Brain microvascular endothelial cell (primary cell): ENCODE data around the gene OSBPL10.

Source experiments
- DNase-seq: peaks from one replicate; pipeline ENCODE4 v3.0.0-alpha.2; 2020
- H3K27ac ChIP-seq: fragments of 250-450 bp; sonication (Bioruptor Pico); 2 replicates; pipeline ENCODE4 v1.5.1; 2020; ENCODE audit warnings: mild to moderate bottlenecking, moderate library complexity
- H3K27me3 ChIP-seq: fragments of 250-450 bp; sonication (Bioruptor Pico); replicated peaks from 2 replicates; pipeline ENCODE4 v1.5.1; 2020; ENCODE audit warnings: mild to moderate bottlenecking
- H3K36me3 ChIP-seq: fragments of 250-450 bp; sonication (Bioruptor Pico); replicated peaks from 2 replicates; pipeline ENCODE4 v1.5.1; 2020; ENCODE audit warnings: mild to moderate bottlenecking
- H3K4me3 ChIP-seq: 2 replicates; pipeline ENCODE4 v1.5.1; 2011; ENCODE audit warnings: low read depth, mild to moderate bottlenecking, control low read depth, low read length, moderate library complexity
- in situ Hi-C: cut with HindIII; loops from 2 replicates; pipeline ENCODE4 v1.10.0; 2017; ENCODE audit warnings: low sequenced_read_pairs, low pct_ligation_motif_present
- TF ChIP-seq, protein P1 (sequence below): IDR thresholded peaks from 2 replicates; pipeline ENCODE4 v1.5.1; 2011; ENCODE audit warnings: low read depth, mild to moderate bottlenecking, moderate library complexity, low read length, control low read depth, inconsistent platforms; ENCODE audit errors: missing control alignments

Gene OSBPL10

DNA sequence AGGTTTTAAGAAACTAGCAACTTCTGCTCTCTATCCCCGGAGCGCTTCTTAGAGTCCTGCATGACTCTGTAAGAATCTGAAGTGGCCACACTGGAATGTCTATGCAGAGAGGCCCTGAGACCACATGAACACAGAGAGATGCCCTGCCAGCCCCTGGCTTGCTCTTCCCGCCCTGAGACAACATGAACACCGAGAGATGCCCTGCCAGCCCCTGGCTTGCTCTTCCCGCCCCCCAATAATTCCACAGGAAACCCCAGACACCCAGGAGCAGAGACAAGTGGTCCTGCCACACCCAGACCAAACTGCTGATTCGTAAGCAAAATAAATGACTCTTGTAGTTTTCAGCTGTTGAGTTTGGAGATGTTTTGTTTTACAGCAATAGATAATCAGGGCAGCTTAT is 166.1 kb downstream of the OSBPL10 start:
- Histone ChIP-seq H3K27ac (no peak overlapping the region), H3K27me3 (no peaks in the 10 kb centered on the region), H3K36me3 (no peaks in the 10 kb centered on the region), H3K4me3 (no peak overlapping the region)
- TF ChIP-seq, protein P1, sequence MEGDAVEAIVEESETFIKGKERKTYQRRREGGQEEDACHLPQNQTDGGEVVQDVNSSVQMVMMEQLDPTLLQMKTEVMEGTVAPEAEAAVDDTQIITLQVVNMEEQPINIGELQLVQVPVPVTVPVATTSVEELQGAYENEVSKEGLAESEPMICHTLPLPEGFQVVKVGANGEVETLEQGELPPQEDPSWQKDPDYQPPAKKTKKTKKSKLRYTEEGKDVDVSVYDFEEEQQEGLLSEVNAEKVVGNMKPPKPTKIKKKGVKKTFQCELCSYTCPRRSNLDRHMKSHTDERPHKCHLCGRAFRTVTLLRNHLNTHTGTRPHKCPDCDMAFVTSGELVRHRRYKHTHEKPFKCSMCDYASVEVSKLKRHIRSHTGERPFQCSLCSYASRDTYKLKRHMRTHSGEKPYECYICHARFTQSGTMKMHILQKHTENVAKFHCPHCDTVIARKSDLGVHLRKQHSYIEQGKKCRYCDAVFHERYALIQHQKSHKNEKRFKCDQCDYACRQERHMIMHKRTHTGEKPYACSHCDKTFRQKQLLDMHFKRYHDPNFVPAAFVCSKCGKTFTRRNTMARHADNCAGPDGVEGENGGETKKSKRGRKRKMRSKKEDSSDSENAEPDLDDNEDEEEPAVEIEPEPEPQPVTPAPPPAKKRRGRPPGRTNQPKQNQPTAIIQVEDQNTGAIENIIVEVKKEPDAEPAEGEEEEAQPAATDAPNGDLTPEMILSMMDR: no peak
- in situ Hi-C loops: no loop called here
- no peak for DNase-seq

DNA sequence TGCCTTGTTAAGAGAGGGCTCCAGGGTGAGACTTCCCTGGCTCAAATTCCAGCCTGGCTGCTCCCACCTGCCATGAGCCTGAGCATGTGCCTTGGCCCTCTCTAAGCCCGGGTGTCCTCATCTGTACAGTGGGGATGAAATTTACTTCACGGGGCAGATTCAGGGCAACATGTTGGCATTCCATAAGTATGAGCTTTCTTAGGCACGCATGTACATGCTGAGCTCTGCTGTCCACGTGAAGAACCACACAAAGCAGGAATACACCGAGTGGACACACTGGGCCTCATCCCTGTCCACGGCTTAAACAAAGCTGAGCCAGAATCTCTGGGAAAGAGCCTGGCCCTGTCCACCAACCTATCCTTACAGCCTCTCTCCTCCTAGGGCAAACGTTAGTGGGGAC is 167.4 kb downstream of the OSBPL10 start:
- in situ Hi-C loops: no loop called here
- Histone ChIP-seq H3K27ac (no peak overlapping the region), H3K27me3 (no peaks in the 10 kb centered on the region), H3K4me3 (no peak overlapping the region), H3K36me3 (no peaks in the 10 kb centered on the region)
- DNase-seq: no peak
- TF ChIP-seq, protein P1: no peak

DNA sequence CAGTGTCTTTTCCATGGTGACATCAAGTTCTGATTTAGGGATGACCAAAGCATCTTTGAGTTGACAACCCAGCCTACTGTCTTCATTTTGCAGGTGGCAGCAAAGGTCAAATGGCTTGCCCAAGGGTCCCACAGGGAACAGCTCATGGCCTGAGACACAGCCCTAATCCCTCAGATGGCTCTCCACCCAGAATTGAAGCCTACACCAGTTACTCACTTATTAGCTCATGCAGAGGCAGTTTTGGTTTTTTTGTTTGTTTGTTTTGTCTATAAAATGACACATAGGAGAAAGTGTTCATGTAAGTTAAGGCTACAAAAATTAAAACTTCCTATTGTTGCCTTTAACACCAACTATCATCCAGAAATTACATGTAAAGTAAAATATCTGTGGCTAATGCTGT is 167.9 kb downstream of the OSBPL10 start:
- TF ChIP-seq, protein P1: no peak
- no peaks in the 10 kb centered on the region for H3K36me3 ChIP-seq
- in situ Hi-C loops: no loop called here
- H3K27ac ChIP-seq: no peak overlapping the region
- H3K4me3 ChIP-seq: no peak overlapping the region
- no peak for DNase-seq
- H3K27me3 ChIP-seq: no peaks in the 10 kb centered on the region

DNA sequence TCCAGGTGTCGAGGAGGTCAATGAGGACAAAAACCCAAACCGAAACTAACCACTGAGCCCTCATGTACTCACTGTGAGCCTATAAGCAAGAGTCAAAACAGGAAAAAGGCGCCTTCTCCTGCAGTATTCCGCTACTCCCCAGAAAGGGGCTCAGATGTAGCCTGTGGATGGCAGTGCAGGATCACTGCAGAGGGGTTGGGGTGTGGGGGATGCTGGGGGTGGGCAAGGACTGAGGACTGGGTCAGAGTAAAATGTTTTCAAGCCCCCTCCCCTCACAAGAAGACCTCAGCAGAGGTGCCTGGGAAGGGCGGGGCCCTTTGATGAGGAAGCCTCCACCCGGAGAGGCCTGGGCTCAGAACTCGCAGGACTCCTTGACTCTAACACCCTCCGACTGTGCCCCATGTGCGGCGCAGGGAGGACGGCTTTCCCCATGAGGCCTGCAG is 170.1 kb downstream of the OSBPL10 start:
- no peak for DNase-seq
- Histone ChIP-seq H3K27ac (no peak overlapping the region), H3K4me3 (no peak overlapping the region), H3K27me3 (no peaks in the 10 kb centered on the region), H3K36me3 (no peaks in the 10 kb centered on the region)
- TF ChIP-seq, protein P1: no peak
- in situ Hi-C loops: no loop called here

DNA sequence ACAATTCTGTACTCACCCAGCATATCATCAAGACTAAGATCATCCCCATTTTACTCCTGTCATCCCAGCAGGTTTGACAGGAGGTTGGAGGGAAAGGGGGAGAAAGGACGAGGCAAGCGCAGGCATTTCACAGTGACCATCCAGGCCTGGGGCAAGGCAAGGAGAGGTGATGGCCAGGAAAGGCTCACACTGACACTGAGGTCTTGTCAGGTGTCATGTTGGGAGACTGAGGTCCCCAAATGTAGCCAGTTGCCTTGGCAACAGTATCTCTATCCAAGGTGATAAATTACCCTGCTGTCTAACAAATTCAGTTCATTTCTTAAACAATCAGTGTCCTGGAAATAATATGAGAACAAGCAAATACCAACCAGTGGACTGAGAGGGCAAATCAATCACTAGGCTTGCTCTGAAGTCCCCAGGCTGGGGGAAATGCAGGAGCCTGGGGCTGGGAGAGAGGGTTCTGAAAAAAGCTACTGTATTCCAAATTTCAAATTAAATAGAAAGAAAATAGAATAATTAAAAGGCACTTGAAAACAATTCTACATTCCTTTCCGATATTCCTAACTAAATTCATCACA is 172.8 kb downstream of the OSBPL10 start:
- TF ChIP-seq, protein P1: no peak
- H3K36me3 ChIP-seq: no peaks in the 10 kb centered on the region
- no peaks in the 10 kb centered on the region for H3K27me3 ChIP-seq
- H3K27ac ChIP-seq: no peak overlapping the region
- in situ Hi-C loops: no loop called here
- no peak overlapping the region for H3K4me3 ChIP-seq
- no peak for DNase-seq
